HG03442 (cell line): ENCODE data around the gene A2M.

Experiments
- ATAC-seq: cut with Tn5 transposase; IDR thresholded peaks from one replicate; pipeline ENCODE4 v1.9.1; 2021; ENCODE audit warnings: mild to moderate bottlenecking, moderate library complexity; ENCODE audit not compliant: unreplicated experiment

A2M gene

GRCh38 chr12:9122091-9122609 is 6.4 kb upstream of the A2M start:
- ATAC-seq, result no peak

- ATAC-seq, result no peak
Measured at GRCh38 chr12:9120487-9121184, 4.9 kb upstream of the A2M start.

- peak; percentile 53 for ATAC-seq
Measured at GRCh38 chr12:9118158-9118557, 2.4 kb upstream of the A2M start.

GRCh38 chr12:9114946-9115345 is 773 bp downstream of the A2M start:
- ATAC-seq, result no peak

- ATAC-seq, result no peak
Measured at GRCh38 chr12:9113987-9114309, 1.8 kb downstream of the A2M start.

GRCh38 chr12:9113296-9113986 is 2.3 kb downstream of the A2M start:
- no peak for ATAC-seq

GRCh38 chr12:9112076-9112853 is 3.5 kb downstream of the A2M start:
- ATAC-seq, result no peak

- ATAC-seq, result no peak
Measured at GRCh38 chr12:9111525-9111924, 4.2 kb downstream of the A2M start.

GRCh38 chr12:9109737-9110491 is 5.8 kb downstream of the A2M start:
- ATAC-seq, result no peak

GRCh38 chr12:9109213-9109522 is 6.6 kb downstream of the A2M start:
- ATAC-seq, result no peak

- no peak for ATAC-seq
Measured at GRCh38 chr12:9108504-9109212, 7.1 kb downstream of the A2M start.

GRCh38 chr12:9107542-9107873 is 8.2 kb downstream of the A2M start:
- ATAC-seq, result no peak

GRCh38 chr12:9106610-9107541 is 8.8 kb downstream of the A2M start:
- ATAC-seq, result no peak

- no peak for ATAC-seq
Measured at GRCh38 chr12:9106067-9106466, 9.7 kb downstream of the A2M start.

- ATAC-seq, result no peak
Measured at GRCh38 chr12:9104767-9105423, 10.8 kb downstream of the A2M start.

GRCh38 chr12:9104087-9104486 is 11.6 kb downstream of the A2M start:
- no peak for ATAC-seq

- ATAC-seq, result no peak
Measured at GRCh38 chr12:9103050-9103849, 12.5 kb downstream of the A2M start.

GRCh38 chr12:9101018-9101687 is 14.6 kb downstream of the A2M start:
- ATAC-seq, result no peak
